Stimulated activated CD4-positive, alpha-beta T cell treated with anti-CD3 and anti-CD28 coated beads, Interleukin-2, amount 100 ng/mL, for 24 hours (primary cell): ENCODE data around the gene HRH1.
"Not testable (repeated sequence)": the region's sequence is repeated elsewhere in the genome, so short reads cannot be mapped to it uniquely, and the experiment has no call there.

ENCODE experiments used
- DNase-seq, 2 donors: peaks; one replicate each; pipeline ENCODE4 v3.0.0-alpha.2; 2020

The HRH1 gene

GRCh38 chr3:11245827-11246662, 91.8 kb downstream of the HRH1 start:
- DNase-seq: no peak

- DNase-seq: no peak
Measured at GRCh38 chr3:11246663-11246970, 92.3 kb downstream of the HRH1 start.

- no peak for DNase-seq
Measured at GRCh38 chr3:11247362-11247761, 93.1 kb downstream of the HRH1 start.

- no peak for DNase-seq
Measured at GRCh38 chr3:11248596-11248995, 94.3 kb downstream of the HRH1 start.

GRCh38 chr3:11250902-11251806, 96.9 kb downstream of the HRH1 start:
- DNase-seq: no peak

GRCh38 chr3:11251807-11252176, 97.5 kb downstream of the HRH1 start:
- DNase-seq: no peak

GRCh38 chr3:11254876-11255275, 100.6 kb downstream of the HRH1 start:
- DNase-seq: no peak

- DNase-seq: not testable (repeated sequence)
Measured at GRCh38 chr3:11255537-11255936, 101.2 kb downstream of the HRH1 start.

- no peak for DNase-seq
Measured at GRCh38 chr3:11258958-11259357, 104.7 kb downstream of the HRH1 start.

- no peak for DNase-seq
Measured at GRCh38 chr3:11260460-11260859, 106.2 kb downstream of the HRH1 start.

GRCh38 chr3:11269007-11269406, 114.7 kb downstream of the HRH1 start:
- no peak for DNase-seq

- peak; percentile 97 for DNase-seq
Measured at GRCh38 chr3:11271986-11272904, 118.0 kb downstream of the HRH1 start, which contains the start of gene ATG7. Gene ATG7 (plus strand): TSS chr3:11272397. CDS start chr3:11298696, 26,299 bp downstream.

GRCh38 chr3:11272906-11273574, 118.7 kb downstream of the HRH1 start:
- no peak for DNase-seq

- DNase-seq: no peak
Measured at GRCh38 chr3:11273891-11274291, 119.6 kb downstream of the HRH1 start.

GRCh38 chr3:11274566-11275142, 120.4 kb downstream of the HRH1 start:
- DNase-seq: no peak

GRCh38 chr3:11275926-11276325, 121.6 kb downstream of the HRH1 start:
- DNase-seq: no peak

GRCh38 chr3:11276901-11277300, 122.6 kb downstream of the HRH1 start:
- DNase-seq: no peak

- no peak for DNase-seq
Measured at GRCh38 chr3:11282250-11283138, 128.2 kb downstream of the HRH1 start.

GRCh38 chr3:11283139-11283475, 128.8 kb downstream of the HRH1 start:
- DNase-seq: no peak

- DNase-seq: no peak
Measured at GRCh38 chr3:11284011-11284410, 129.7 kb downstream of the HRH1 start.

GRCh38 chr3:11285471-11285870, 131.2 kb downstream of the HRH1 start:
- no peak for DNase-seq
